HG03095 (cell line): ENCODE measurements around the gene GALNTL6.

Experiments
- ATAC-seq: cut with Tn5 transposase; IDR thresholded peaks from one replicate; pipeline ENCODE4 v1.9.1; 2021; ENCODE audit warnings: moderate library complexity; ENCODE audit not compliant: unreplicated experiment

Gene GALNTL6

GRCh38 chr4:171876636-171877035 is 63.4 kb downstream of the GALNTL6 start:
- no peak for ATAC-seq

- ATAC-seq, result no peak
Observed at GRCh38 chr4:171880136-171880535, 66.9 kb downstream of the GALNTL6 start.

GRCh38 chr4:171889681-171890080 is 76.5 kb downstream of the GALNTL6 start:
- no peak for ATAC-seq

- ATAC-seq, result peak; percentile 75
Observed at GRCh38 chr4:171891038-171891437, 77.8 kb downstream of the GALNTL6 start.

- no peak for ATAC-seq
Observed at GRCh38 chr4:171896426-171896825, 83.2 kb downstream of the GALNTL6 start.

GRCh38 chr4:171919314-171919713 is 106.1 kb downstream of the GALNTL6 start:
- ATAC-seq, result no peak

DNA sequence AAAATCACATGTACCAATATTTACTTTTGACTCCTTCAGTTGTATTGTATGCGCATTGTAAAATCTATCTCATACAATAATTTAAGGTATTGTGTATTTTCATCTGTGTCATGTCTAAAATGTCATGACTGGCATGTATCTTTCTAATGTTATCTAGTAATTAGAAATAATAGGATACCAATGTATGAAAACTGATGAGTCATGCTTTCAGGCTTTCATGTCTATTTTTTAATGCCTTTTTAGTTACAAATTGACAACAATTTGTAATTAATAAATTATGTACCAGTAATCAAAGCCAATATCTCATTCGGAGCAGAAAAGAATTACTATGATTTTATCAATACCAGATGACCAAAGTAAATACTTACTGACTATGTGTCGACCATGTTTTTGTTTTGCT is 107.7 kb downstream of the GALNTL6 start:
- ATAC-seq, result no peak

DNA sequence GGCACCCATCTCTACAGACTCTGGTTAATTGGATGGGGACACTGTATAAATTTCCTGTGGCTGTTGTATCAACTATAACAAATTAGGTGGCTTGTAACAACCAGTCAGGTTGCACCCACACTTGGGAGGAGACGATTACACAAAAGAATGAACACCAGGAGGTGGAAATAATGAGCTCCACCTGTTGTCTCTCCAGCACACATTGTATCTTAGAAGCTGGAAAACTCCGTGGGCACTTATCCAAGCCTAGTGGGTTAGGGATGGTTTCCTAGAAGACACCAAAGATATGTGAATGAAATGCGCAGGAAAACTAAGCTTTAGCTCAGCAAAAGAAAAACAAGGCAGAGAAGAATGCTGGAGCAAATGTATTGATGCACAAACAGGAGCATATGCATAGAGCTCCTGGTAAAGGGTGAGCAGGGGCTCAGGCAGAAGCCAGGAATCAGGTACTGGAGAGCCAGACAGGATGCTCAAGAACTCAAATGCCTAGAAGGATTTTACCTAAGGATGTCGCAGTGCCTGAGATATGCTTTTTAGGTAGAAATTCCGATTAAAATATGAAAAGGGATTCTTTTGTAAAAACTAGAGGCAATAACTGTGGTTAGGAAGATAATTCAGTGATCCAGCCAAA is 111.7 kb downstream of the GALNTL6 start:
- ATAC-seq, result no peak

DNA sequence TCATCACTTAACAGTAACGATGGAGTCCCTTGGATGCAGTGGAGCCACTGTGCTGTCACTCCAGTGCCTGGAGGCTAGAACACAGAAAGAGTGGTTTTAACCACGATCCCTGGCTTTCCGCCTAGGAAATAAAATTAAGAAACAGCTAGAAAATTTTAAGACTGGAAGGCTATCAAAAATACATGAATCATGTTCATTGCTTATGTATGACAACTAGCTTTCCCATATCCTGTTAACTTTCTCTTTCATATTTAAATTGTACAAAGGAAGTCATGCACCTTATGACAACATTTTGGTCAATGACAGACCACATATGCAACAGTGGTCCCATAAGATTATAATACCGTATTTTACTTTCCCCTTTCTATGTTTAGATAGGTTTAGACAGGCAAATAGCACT is 115.1 kb downstream of the GALNTL6 start:
- no peak for ATAC-seq

DNA sequence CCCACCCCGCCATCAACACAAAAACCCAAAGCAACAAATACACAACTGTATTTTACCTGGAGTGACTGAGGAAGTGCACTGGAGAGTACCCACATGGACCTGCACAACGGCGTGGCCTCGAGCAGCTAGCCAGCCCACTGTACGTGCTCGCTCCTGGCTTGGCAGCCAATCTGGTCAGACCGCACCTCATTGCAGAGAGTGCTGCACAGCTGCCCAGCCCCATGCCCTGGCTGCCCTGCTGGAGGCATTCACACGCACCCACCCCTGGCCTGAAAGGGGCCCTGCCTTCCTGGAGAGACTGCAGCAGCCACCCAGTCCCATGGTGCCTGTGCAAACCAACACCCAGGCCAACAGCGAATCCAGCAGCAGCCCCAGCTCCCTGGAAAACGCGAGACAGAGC is 116.3 kb downstream of the GALNTL6 start:
- no peak for ATAC-seq

- no peak for ATAC-seq
Observed at GRCh38 chr4:171929907-171930306, 116.7 kb downstream of the GALNTL6 start.

DNA sequence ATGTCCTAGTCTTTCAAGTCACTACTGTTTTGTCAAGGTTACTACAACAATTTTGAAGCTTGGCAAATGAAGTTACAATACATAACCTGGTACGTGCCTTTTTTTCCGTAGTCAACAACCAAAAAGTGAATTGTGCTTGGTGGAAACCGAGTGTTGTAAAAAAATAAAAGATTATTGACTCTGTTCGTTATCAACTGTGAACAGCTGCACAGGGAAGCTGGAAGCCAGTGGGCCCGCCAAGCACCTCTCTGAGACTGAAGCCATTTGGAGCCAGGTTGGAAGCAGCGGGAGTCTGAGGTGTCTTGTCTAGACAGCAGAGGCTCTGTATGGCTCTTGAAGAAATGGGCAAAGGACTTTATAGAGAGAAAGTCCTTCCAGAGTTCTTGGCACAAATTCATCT is 119.0 kb downstream of the GALNTL6 start:
- ATAC-seq, result no peak

DNA sequence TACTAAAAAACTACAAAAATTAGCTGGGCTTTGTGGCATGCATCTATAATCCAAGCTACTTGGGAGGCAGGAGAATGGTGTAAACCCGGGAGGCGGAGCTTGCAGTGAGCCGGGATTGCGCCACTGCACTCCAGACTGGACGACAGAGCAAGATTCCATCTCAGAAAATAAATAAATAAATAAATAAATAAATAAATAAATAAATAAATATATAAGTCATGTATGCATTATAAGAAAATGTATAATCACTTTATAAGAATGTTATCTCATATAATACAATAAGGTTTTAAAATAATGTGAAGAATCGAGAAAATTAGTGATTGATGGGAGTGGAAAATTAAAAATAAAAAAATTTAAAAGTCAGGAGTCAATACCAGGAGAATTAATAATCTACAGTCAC is 127.5 kb downstream of the GALNTL6 start:
- no peak for ATAC-seq

DNA sequence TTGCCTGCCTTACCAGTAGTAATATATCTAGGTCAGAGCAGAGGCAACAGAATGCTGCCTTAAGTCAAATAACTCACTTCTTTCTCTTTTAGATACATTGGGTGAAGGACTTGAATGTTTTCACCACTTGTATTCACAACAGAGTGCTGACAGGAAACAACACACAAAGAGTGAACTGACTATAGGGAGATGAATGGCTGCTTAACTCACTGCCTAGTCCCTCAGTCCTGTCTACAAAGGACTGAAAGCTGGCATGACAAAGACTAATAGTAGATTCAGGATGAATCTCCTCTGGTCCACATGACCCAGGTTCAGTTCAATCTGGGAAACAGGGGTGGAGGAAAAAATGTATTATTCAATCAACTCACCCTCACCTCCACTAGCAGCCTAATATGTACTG is 134.2 kb downstream of the GALNTL6 start:
- ATAC-seq, result no peak

- no peak for ATAC-seq
Observed at GRCh38 chr4:171948038-171948437, 134.8 kb downstream of the GALNTL6 start.

- no peak for ATAC-seq
Observed at GRCh38 chr4:171954650-171955049, 141.4 kb downstream of the GALNTL6 start.

DNA sequence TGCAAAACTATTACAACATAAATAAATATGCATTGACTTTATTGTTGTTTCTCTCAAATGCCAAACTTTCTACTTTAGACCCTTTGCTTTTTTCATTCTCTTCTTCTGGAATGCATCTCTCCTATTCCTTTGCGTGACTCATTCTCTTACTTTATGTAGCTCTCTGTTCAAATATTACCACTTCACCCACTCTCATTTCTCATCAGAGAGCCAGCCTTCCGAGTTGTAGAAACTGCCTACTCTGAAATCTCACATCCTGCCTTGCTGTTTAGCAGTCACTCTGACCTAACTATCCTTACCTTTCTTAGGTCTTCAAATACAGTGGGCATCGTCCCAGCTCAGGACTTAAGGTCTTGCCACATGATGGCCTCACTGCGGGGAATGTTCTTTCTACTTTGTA is 143.5 kb downstream of the GALNTL6 start:
- no peak for ATAC-seq

DNA sequence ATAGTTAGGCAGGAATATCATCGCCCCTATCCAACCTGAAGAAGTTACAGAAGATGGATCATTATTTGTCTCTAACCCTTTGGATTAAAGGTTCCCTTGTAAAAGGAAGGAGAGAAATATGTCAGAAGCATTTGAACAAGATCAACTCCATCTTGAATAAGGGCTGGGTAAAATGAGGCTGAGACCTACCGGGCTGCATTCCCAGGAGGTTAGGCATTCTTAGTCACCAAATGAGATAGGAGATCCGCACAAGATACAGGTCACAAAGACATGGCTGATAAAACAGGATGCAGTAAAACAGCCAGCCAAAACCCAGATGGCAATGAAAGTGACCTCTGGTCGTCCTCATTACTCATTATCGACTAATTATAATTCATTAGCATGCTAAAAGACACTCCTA is 148.9 kb downstream of the GALNTL6 start:
- no peak for ATAC-seq

- no peak for ATAC-seq
Observed at GRCh38 chr4:171966356-171966755, 153.2 kb downstream of the GALNTL6 start.

GRCh38 chr4:171978216-171978615 is 165.0 kb downstream of the GALNTL6 start:
- no peak for ATAC-seq

GRCh38 chr4:171979461-171979860 is 166.3 kb downstream of the GALNTL6 start:
- no peak for ATAC-seq

GRCh38 chr4:171981185-171981584 is 168.0 kb downstream of the GALNTL6 start:
- no peak for ATAC-seq
